Measurements from ENCODE around the gene LPO.

The LPO gene

GRCh38 chr17:58205936-58206335 lies 32.4 kb upstream of the LPO start:
- Histone ChIP-seq H3K36me3 (ENCODE audit: control insufficient read depth, insufficient read depth, low read length, severe bottlenecking) (peaks cover 38% of the 10 kb centered on the region), H3K9ac (ENCODE audit: low read length) (no peak overlapping the region), H3K27me3 (replicated peaks; ENCODE audit: control insufficient read depth, insufficient read depth, low read length) (no peaks in the 10 kb centered on the region), H3K4me1 (ENCODE audit: control insufficient read depth, insufficient read depth, low read length) (no peaks in the 10 kb centered on the region), H3K9me3 (ENCODE audit: control insufficient read depth, low read length) (no peaks in the 10 kb centered on the region), H3K4me3 (ENCODE audit: low read length) (no peak overlapping the region)
- DNase-seq (ENCODE audit: low read depth): no peak

GRCh38 chr17:58207451-58207850 lies 30.9 kb upstream of the LPO start:
- peaks cover 44% of the 10 kb centered on the region for H3K36me3 ChIP-seq (ENCODE audit: control insufficient read depth, insufficient read depth, low read length, severe bottlenecking)

GRCh38 chr17:58208344-58208743 lies 30.0 kb upstream of the LPO start:
- Histone ChIP-seq H3K4me1 (ENCODE audit: control insufficient read depth, insufficient read depth, low read length) (no peaks in the 10 kb centered on the region), H3K4me3 (ENCODE audit: low read length) (no peak overlapping the region), H3K9ac (ENCODE audit: low read length) (no peak overlapping the region), H3K9me3 (ENCODE audit: control insufficient read depth, low read length) (no peaks in the 10 kb centered on the region), H3K36me3 (ENCODE audit: control insufficient read depth, insufficient read depth, low read length, severe bottlenecking) (peaks cover 53% of the 10 kb centered on the region), H3K27me3 (replicated peaks; ENCODE audit: control insufficient read depth, insufficient read depth, low read length) (no peaks in the 10 kb centered on the region)
- no peak for DNase-seq (ENCODE audit: low read depth)

More at GRCh38 chr17:58207451-58207850, 30.9 kb upstream of the LPO start:
- Histone ChIP-seq H3K4me3 (ENCODE audit: low read length) (no peak overlapping the region), H3K9ac (ENCODE audit: low read length) (no peak overlapping the region), H3K4me1 (ENCODE audit: control insufficient read depth, insufficient read depth, low read length) (no peaks in the 10 kb centered on the region), H3K9me3 (ENCODE audit: control insufficient read depth, low read length) (no peaks in the 10 kb centered on the region), H3K27me3 (replicated peaks; ENCODE audit: control insufficient read depth, insufficient read depth, low read length) (no peaks in the 10 kb centered on the region)
- DNase-seq (ENCODE audit: low read depth): no peak

GRCh38 chr17:58210922-58211321 lies 27.5 kb upstream of the LPO start:
- Histone ChIP-seq H3K4me3 (ENCODE audit: low read length) (no peak overlapping the region), H3K9me3 (ENCODE audit: control insufficient read depth, low read length) (no peaks in the 10 kb centered on the region), H3K9ac (ENCODE audit: low read length) (no peak overlapping the region), H3K27me3 (replicated peaks; ENCODE audit: control insufficient read depth, insufficient read depth, low read length) (no peaks in the 10 kb centered on the region), H3K36me3 (ENCODE audit: control insufficient read depth, insufficient read depth, low read length, severe bottlenecking) (peaks cover 58% of the 10 kb centered on the region), H3K4me1 (ENCODE audit: control insufficient read depth, insufficient read depth, low read length) (no peaks in the 10 kb centered on the region)
- no peak for DNase-seq (ENCODE audit: low read depth)

GRCh38 chr17:58215685-58216084 lies 22.7 kb upstream of the LPO start:
- peaks cover 26% of the 10 kb centered on the region for H3K36me3 ChIP-seq (ENCODE audit: control insufficient read depth, insufficient read depth, low read length, severe bottlenecking)
- H3K9ac ChIP-seq (ENCODE audit: low read length): no peak overlapping the region
- DNase-seq (ENCODE audit: low read depth): no peak
- peaks cover 12% of the 10 kb centered on the region for H3K4me1 ChIP-seq (ENCODE audit: control insufficient read depth, insufficient read depth, low read length)
- no peaks in the 10 kb centered on the region for H3K27me3 ChIP-seq (replicated peaks; ENCODE audit: control insufficient read depth, insufficient read depth, low read length)
- H3K4me3 ChIP-seq (ENCODE audit: low read length): no peak overlapping the region
- no peaks in the 10 kb centered on the region for H3K9me3 ChIP-seq (ENCODE audit: control insufficient read depth, low read length)

GRCh38 chr17:58217766-58218165 lies 20.6 kb upstream of the LPO start:
- Histone ChIP-seq H3K36me3 (ENCODE audit: control insufficient read depth, insufficient read depth, low read length, severe bottlenecking) (peaks cover 17% of the 10 kb centered on the region), H3K4me3 (ENCODE audit: low read length) (no peak overlapping the region), H3K4me1 (ENCODE audit: control insufficient read depth, insufficient read depth, low read length) (peaks cover 12% of the 10 kb centered on the region), H3K27me3 (replicated peaks; ENCODE audit: control insufficient read depth, insufficient read depth, low read length) (no peaks in the 10 kb centered on the region), H3K9me3 (ENCODE audit: control insufficient read depth, low read length) (no peaks in the 10 kb centered on the region), H3K9ac (ENCODE audit: low read length) (no peak overlapping the region)
- DNase-seq (ENCODE audit: low read depth): no peak

GRCh38 chr17:58219007-58219788 lies 19.2 kb upstream of the LPO start, which contains the start of gene MKS1:
TSS of gene MKS1 (minus strand) at chr17:58219255. CDS start at chr17:58219230, 25 bp downstream.
- H3K4me3 ChIP-seq (ENCODE audit: low read length): peak within 1 kb of the TSS; percentile 91
- H3K9ac ChIP-seq (ENCODE audit: low read length): peak within 1 kb of the TSS; percentile 88
- H3K27me3 ChIP-seq (replicated peaks; ENCODE audit: control insufficient read depth, insufficient read depth, low read length): no peaks in the 10 kb centered on the region
- H3K36me3 ChIP-seq (ENCODE audit: control insufficient read depth, insufficient read depth, low read length, severe bottlenecking): peaks cover 4% of the 10 kb centered on the region
- H3K9me3 ChIP-seq (ENCODE audit: control insufficient read depth, low read length): no peaks in the 10 kb centered on the region
- peak; percentile 96 for DNase-seq (ENCODE audit: low read depth)
- H3K4me1 ChIP-seq (ENCODE audit: control insufficient read depth, insufficient read depth, low read length): peaks cover 14% of the 10 kb centered on the region

- H3K4me3 ChIP-seq (ENCODE audit: low read length): peak overlapping the region; percentile 91
- peaks cover 4% of the 10 kb centered on the region for H3K36me3 ChIP-seq (ENCODE audit: control insufficient read depth, insufficient read depth, low read length, severe bottlenecking)
- DNase-seq (ENCODE audit: low read depth): no peak
Measured at GRCh38 chr17:58219789-58220183, 18.6 kb upstream of the LPO start.

GRCh38 chr17:58224315-58224714 lies 14.1 kb upstream of the LPO start:
- no peaks in the 10 kb centered on the region for H3K36me3 ChIP-seq (ENCODE audit: control insufficient read depth, insufficient read depth, low read length, severe bottlenecking)
- peak; percentile 9 for DNase-seq (ENCODE audit: low read depth)
- peaks cover 12% of the 10 kb centered on the region for H3K4me1 ChIP-seq (ENCODE audit: control insufficient read depth, insufficient read depth, low read length)
- H3K27me3 ChIP-seq (replicated peaks; ENCODE audit: control insufficient read depth, insufficient read depth, low read length): no peaks in the 10 kb centered on the region
- no peaks in the 10 kb centered on the region for H3K9me3 ChIP-seq (ENCODE audit: control insufficient read depth, low read length)
- H3K9ac ChIP-seq (ENCODE audit: low read length): no peak overlapping the region
- H3K4me3 ChIP-seq (ENCODE audit: low read length): no peak overlapping the region

More at GRCh38 chr17:58219789-58220183, 18.6 kb upstream of the LPO start:
- peaks cover 17% of the 10 kb centered on the region for H3K4me1 ChIP-seq (ENCODE audit: control insufficient read depth, insufficient read depth, low read length)
- no peaks in the 10 kb centered on the region for H3K27me3 ChIP-seq (replicated peaks; ENCODE audit: control insufficient read depth, insufficient read depth, low read length)
- H3K9ac ChIP-seq (ENCODE audit: low read length): peak overlapping the region; percentile 88
- no peaks in the 10 kb centered on the region for H3K9me3 ChIP-seq (ENCODE audit: control insufficient read depth, low read length)

- Histone ChIP-seq H3K4me3 (ENCODE audit: low read length) (no peak overlapping the region), H3K9me3 (ENCODE audit: control insufficient read depth, low read length) (no peaks in the 10 kb centered on the region), H3K27me3 (replicated peaks; ENCODE audit: control insufficient read depth, insufficient read depth, low read length) (no peaks in the 10 kb centered on the region), H3K9ac (ENCODE audit: low read length) (no peak overlapping the region), H3K4me1 (ENCODE audit: control insufficient read depth, insufficient read depth, low read length) (peaks cover 16% of the 10 kb centered on the region), H3K36me3 (ENCODE audit: control insufficient read depth, insufficient read depth, low read length, severe bottlenecking) (no peaks in the 10 kb centered on the region)
- no peak for DNase-seq (ENCODE audit: low read depth)
Measured at GRCh38 chr17:58227733-58228132, 10.7 kb upstream of the LPO start.

- no peak overlapping the region for H3K9ac ChIP-seq (ENCODE audit: low read length)
- H3K27me3 ChIP-seq (replicated peaks; ENCODE audit: control insufficient read depth, insufficient read depth, low read length): no peaks in the 10 kb centered on the region
- H3K4me1 ChIP-seq (ENCODE audit: control insufficient read depth, insufficient read depth, low read length): peaks cover 16% of the 10 kb centered on the region
- no peak overlapping the region for H3K4me3 ChIP-seq (ENCODE audit: low read length)
- H3K36me3 ChIP-seq (ENCODE audit: control insufficient read depth, insufficient read depth, low read length, severe bottlenecking): no peaks in the 10 kb centered on the region
- DNase-seq (ENCODE audit: low read depth): no peak
- no peaks in the 10 kb centered on the region for H3K9me3 ChIP-seq (ENCODE audit: control insufficient read depth, low read length)
Measured at GRCh38 chr17:58228679-58229078, 9.7 kb upstream of the LPO start.
